HCT116 (cell line): ENCODE results near the gene NAA25. TPM values are rescaled to one million over a fixed set of nuclear protein-coding genes. Genes with fewer than 3 reads are reported as not detected.

Source experiments
- ATAC-seq: fragments of 200-7000 bp; cut with Tn5 transposase; 2 replicates; pipeline ENCODE4 v1.9.1; 2020; ENCODE audit warnings: mild to moderate bottlenecking, moderate library complexity
- BruUV-seq: library from RNA; stranded (reverse); fragments of 400-500 nt; replicated peaks from 2 replicates; lab custom pipeline; 2021; lab: Mats Ljungman, UMichigan
- CTCF ChIA-PET: fragments of 300-600 bp; sonication (Branson Sonifier 250); formaldehyde crosslinking; loops from one replicate; lab custom pipeline; 2021; ENCODE audit warnings: antibody characterized with exemption; lab: Charles Lee
- POLR2A ChIA-PET: fragments of 300-600, 350-600 bp; sonication (Branson Sonifier 250); formaldehyde crosslinking; loops from one replicate; lab custom pipeline; 2021; ENCODE audit warnings: antibody characterized with exemption; lab: Charles Lee
- RAD21 ChIA-PET, 2 experiments: fragments of 300-600 bp; sonication (Branson Sonifier 250); formaldehyde crosslinking; loops; one replicate each; lab custom pipeline; 2023; ENCODE audit warnings: low total read pairs in 2 of 2; ENCODE audit not compliant: uncharacterized antibody in 2 of 2, unreplicated experiment in 2 of 2, low non-redundant PET in 1 of 2; lab: Charles Lee
- DNase-seq: peaks from one replicate; pipeline ENCODE4 v3.0.0-alpha.2; 2010; ENCODE audit warnings: low read depth, low spot score
- H2AFZ ChIP-seq: fragments of 200-600 bp; shearing (Covaris generic), sonication (generic); 2 replicates; pipeline ENCODE4 v1.6.1; 2017; ENCODE audit warnings: low read depth, mixed run types, mixed read lengths, antibody characterized with exemption, low read length; ENCODE audit not compliant: poor library complexity, severe bottlenecking
- H3K27ac ChIP-seq: 2 replicates; pipeline ENCODE4 v1.5.1; 2012; ENCODE audit warnings: low read depth, low read length
- H3K27me3 ChIP-seq: fragments of 200-600 bp; sonication (generic); 2 replicates; pipeline ENCODE4 v1.6.1; 2016; ENCODE audit warnings: mixed run types, low read length, mixed read lengths; ENCODE audit not compliant: insufficient read depth
- H3K36me3 ChIP-seq, 2 experiments: fragments of 200-500 bp in 1 of 2; fragments of 200-600 bp in 1 of 2; sonication (Bioruptor generic) in 1 of 2; sonication (generic) in 1 of 2; 2 replicates each; pipeline versions ENCODE4 v1.5.1 to v1.6.1; 2014 to 2016; ENCODE audit warnings: low read length in 2 of 2, inconsistent platforms in 1 of 2, mixed read lengths in 1 of 2, mixed run types in 1 of 2; ENCODE audit not compliant: insufficient read depth in 2 of 2, control insufficient read depth in 1 of 2
- H3K4me1 ChIP-seq, 2 experiments: fragments of 200-600 bp in 1 of 2; sonication (generic) in 1 of 2; 2 replicates each; pipeline versions ENCODE4 v1.5.1 to v1.6.1; 2012 to 2017; ENCODE audit warnings: low read length in 2 of 2, inconsistent platforms in 1 of 2, mild to moderate bottlenecking in 1 of 2, mixed read lengths in 1 of 2, mixed run types in 1 of 2, moderate library complexity in 1 of 2; ENCODE audit not compliant: insufficient read depth in 2 of 2, control insufficient read depth in 1 of 2
- H3K4me2 ChIP-seq: fragments of 200-600 bp; sonication (generic); 2 replicates; pipeline ENCODE4 v1.6.1; 2017; ENCODE audit warnings: mixed run types, low read length, mixed read lengths
- H3K4me3 ChIP-seq, 2 experiments: fragments of 200-600 bp in 1 of 2; sonication (generic) in 1 of 2; replicated peaks in 1 of 2; 2 replicates each; pipeline ENCODE4 v1.5.1; 2011 to 2016; ENCODE audit warnings: low read length in 2 of 2, control low read depth in 1 of 2, low read depth in 1 of 2, mild to moderate bottlenecking in 1 of 2, mixed read lengths in 1 of 2, mixed run types in 1 of 2
- H3K79me2 ChIP-seq: fragments of 200-600 bp; sonication (generic); 2 replicates; pipeline ENCODE4 v1.6.1; 2017; ENCODE audit warnings: mild to moderate bottlenecking, mixed run types, low read length, moderate library complexity, mixed read lengths; ENCODE audit not compliant: insufficient read depth
- H3K9ac ChIP-seq: fragments of 200-600 bp; sonication (generic); 2 replicates; pipeline ENCODE4 v1.6.1; 2016; ENCODE audit warnings: low read length, mixed read lengths
- H3K9me2 ChIP-seq: fragments of 200-600 bp; sonication (generic), shearing (Covaris generic); 2 replicates; pipeline ENCODE4 v1.6.1; 2017; ENCODE audit warnings: mixed run types, mild to moderate bottlenecking, moderate library complexity; ENCODE audit not compliant: insufficient read depth
- H3K9me3 ChIP-seq, 2 experiments: fragments of 200-500 bp in 1 of 2; fragments of 200-600 bp in 1 of 2; sonication (Bioruptor generic) in 1 of 2; sonication (generic) in 1 of 2; 2 replicates each; pipeline ENCODE4 v1.6.1; 2014 to 2017; ENCODE audit warnings: low read length in 2 of 2, mixed read lengths in 2 of 2, inconsistent platforms in 1 of 2, low read depth in 1 of 2, mild to moderate bottlenecking in 1 of 2, mixed run types in 1 of 2, moderate library complexity in 1 of 2; ENCODE audit not compliant: control insufficient read depth in 1 of 2, insufficient read depth in 1 of 2
- H4K20me1 ChIP-seq: fragments of 200-600 bp; sonication (generic), shearing (Covaris generic); 2 replicates; pipeline ENCODE4 v1.6.1; 2017; ENCODE audit warnings: mixed run types, mild to moderate bottlenecking, moderate library complexity; ENCODE audit not compliant: insufficient read depth
- ATF3 ChIP-seq: IDR thresholded peaks from 2 replicates; pipeline ENCODE4 v1.6.1; 2012
- CEBPB ChIP-seq: IDR thresholded peaks from 2 replicates; pipeline ENCODE4 v1.6.1; 2012; ENCODE audit warnings: low read depth
- EGR1 ChIP-seq: IDR thresholded peaks from 2 replicates; pipeline ENCODE4 v1.6.1; 2012; ENCODE audit warnings: low read depth
- EZH2phosphoT487 ChIP-seq: fragments of 200-600 bp; IDR thresholded peaks from 2 replicates; pipeline ENCODE4 v1.6.1; 2018; ENCODE audit warnings: antibody characterized with exemption, borderline replicate concordance
- FOSL1 ChIP-seq: IDR thresholded peaks from 2 replicates; pipeline ENCODE4 v1.6.1; 2012; ENCODE audit warnings: low read depth
- JUND ChIP-seq: IDR thresholded peaks from 2 replicates; pipeline ENCODE4 v1.6.1; 2012
- POLR2AphosphoS5 ChIP-seq: IDR thresholded peaks from 2 replicates; pipeline ENCODE4 v1.6.1; 2011; ENCODE audit warnings: mild to moderate bottlenecking, low read depth, low read length, moderate library complexity
- REST ChIP-seq: IDR thresholded peaks from 2 replicates; pipeline ENCODE4 v1.6.1; 2012; ENCODE audit warnings: low read depth
- SIN3A ChIP-seq: IDR thresholded peaks from 2 replicates; pipeline ENCODE4 v1.6.1; 2012; ENCODE audit warnings: low read depth
- SP1 ChIP-seq: IDR thresholded peaks from 2 replicates; pipeline ENCODE4 v1.6.1; 2012; ENCODE audit warnings: low read depth
- SRF ChIP-seq: IDR thresholded peaks from 2 replicates; pipeline ENCODE4 v1.6.1; 2012; ENCODE audit warnings: low read depth
- TCF7L2 ChIP-seq: IDR thresholded peaks from 2 replicates; pipeline ENCODE4 v1.7.0; 2011; ENCODE audit warnings: borderline replicate concordance, inconsistent platforms; ENCODE audit not compliant: insufficient read depth, insufficient read length; ENCODE audit errors: extremely low read depth
- YY1 ChIP-seq: IDR thresholded peaks from 2 replicates; pipeline ENCODE4 v1.6.1; 2011; ENCODE audit warnings: low read length, low read depth, moderate library complexity, mild to moderate bottlenecking; ENCODE audit not compliant: insufficient replicate concordance; ENCODE audit errors: extremely low read depth
- ZFX ChIP-seq: fragments of 450-650 bp; IDR thresholded peaks from 2 replicates; pipeline ENCODE4 v1.6.1; 2017
- ZNF274 ChIP-seq: fragments of 200-500 bp; sonication (Bioruptor generic); IDR thresholded peaks from 2 replicates; pipeline ENCODE4 v1.6.1; 2014; ENCODE audit warnings: mild to moderate bottlenecking, low read depth, low read length, inconsistent platforms
- intact Hi-C: fragments of 100-400 bp; cut with micrococcal nuclease; formaldehyde crosslinking; loops from 2 replicates; pipeline ENCODE4 v1.10.0; 2022
- total RNA-seq: library from RNA; stranded (reverse); gene quantifications from one replicate; pipeline ENCODE4 v1.2.1, GENCODE V29; 2021; ENCODE audit not compliant: unreplicated experiment
- TF ChIP-seq, protein P1 (sequence below), 3 experiments: fragments of 200-600 bp in 1 of 3; sonication (generic) in 1 of 3; IDR thresholded peaks in 2 of 3; conservative IDR thresholded peaks in 1 of 3; 2 replicates each; pipeline ENCODE4 v1.5.1; 2012 to 2017; ENCODE audit warnings: low read depth in 2 of 3, low read length in 2 of 3, antibody characterized with exemption in 1 of 3, borderline replicate concordance in 1 of 3, control low read depth in 1 of 3, mild to moderate bottlenecking in 1 of 3, mixed read lengths in 1 of 3, mixed run types in 1 of 3, moderate library complexity in 1 of 3; ENCODE audit not compliant: insufficient read depth in 1 of 3
- TF ChIP-seq, protein P2 (sequence below): IDR thresholded peaks from 2 replicates; pipeline ENCODE4 v1.6.1; 2012

The NAA25 gene
- total RNA-seq, 1 experiment from 2014 or later: 56.6 TPM

DNA sequence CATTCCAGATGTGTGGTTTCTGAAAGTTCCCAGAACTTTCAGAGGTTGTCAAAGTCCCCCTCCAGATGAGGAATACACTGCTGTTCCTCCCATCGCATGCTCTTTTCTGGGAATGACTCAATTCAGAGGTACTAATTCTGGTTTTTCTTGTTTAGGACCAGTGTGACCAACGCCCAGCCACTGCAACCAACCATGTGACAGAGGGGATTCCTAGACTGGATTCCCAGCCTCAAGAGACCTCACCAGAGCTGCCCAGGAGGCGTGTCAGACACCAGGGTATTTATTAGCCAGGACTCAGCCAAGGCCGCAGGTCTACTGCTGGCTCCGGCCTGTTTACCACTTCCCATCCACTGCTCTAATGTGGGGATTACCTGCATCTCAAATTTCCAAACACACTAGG, 41.0 kb upstream of the NAA25 start:
- ChIA-PET POLR2A (no interaction called here), RAD21 (interaction anchor here in 1 of 2 experiments (0.7 kb wide), 1 partner anchor 43 kb away, joined by 4 read pairs; no protein-coding TSS in a partner anchor), CTCF (no interaction called here)
- H4K20me1 ChIP-seq: no peaks in the 10 kb centered on the region
- no peaks in the 10 kb centered on the region for H3K9me3 ChIP-seq
- no peak overlapping the region for H3K4me3 ChIP-seq
- no peaks in the 10 kb centered on the region for H3K9me2 ChIP-seq
- no peak overlapping the region for H2AFZ ChIP-seq
- H3K4me2 ChIP-seq: no peak overlapping the region
- no peaks in the 10 kb centered on the region for H3K27me3 ChIP-seq
- peaks cover 26 to 62% of the 10 kb centered on the region in 2 experiments for H3K36me3 ChIP-seq
- TF ChIP-seq SIN3A: no peak
- TF ChIP-seq, protein P1, sequence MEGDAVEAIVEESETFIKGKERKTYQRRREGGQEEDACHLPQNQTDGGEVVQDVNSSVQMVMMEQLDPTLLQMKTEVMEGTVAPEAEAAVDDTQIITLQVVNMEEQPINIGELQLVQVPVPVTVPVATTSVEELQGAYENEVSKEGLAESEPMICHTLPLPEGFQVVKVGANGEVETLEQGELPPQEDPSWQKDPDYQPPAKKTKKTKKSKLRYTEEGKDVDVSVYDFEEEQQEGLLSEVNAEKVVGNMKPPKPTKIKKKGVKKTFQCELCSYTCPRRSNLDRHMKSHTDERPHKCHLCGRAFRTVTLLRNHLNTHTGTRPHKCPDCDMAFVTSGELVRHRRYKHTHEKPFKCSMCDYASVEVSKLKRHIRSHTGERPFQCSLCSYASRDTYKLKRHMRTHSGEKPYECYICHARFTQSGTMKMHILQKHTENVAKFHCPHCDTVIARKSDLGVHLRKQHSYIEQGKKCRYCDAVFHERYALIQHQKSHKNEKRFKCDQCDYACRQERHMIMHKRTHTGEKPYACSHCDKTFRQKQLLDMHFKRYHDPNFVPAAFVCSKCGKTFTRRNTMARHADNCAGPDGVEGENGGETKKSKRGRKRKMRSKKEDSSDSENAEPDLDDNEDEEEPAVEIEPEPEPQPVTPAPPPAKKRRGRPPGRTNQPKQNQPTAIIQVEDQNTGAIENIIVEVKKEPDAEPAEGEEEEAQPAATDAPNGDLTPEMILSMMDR (IDR thresholded peaks at IDR 0.05 in 2 of 3, conservative IDR thresholded peaks at IDR 0.05 in 1 of 3; ENCODE audit: borderline replicate concordance in 1 of 3, insufficient read depth in 1 of 3, low read depth in 2 of 3, low read length in 2 of 3): no peak
- TF ChIP-seq YY1: no peak
- no peak for TF ChIP-seq CEBPB
- TF ChIP-seq EZH2phosphoT487: no peak
- no peak for TF ChIP-seq SRF
- peak; percentile 34; the same call in 1 of the 2 replicates for TF ChIP-seq JUND
- no peak for TF ChIP-seq POLR2AphosphoS5
- TF ChIP-seq REST: no peak
- no peak for TF ChIP-seq EGR1
- TF ChIP-seq ZFX: no peak
- TF ChIP-seq TCF7L2: no peak
- TF ChIP-seq SP1: peak; percentile 62
- TF ChIP-seq, protein P2, sequence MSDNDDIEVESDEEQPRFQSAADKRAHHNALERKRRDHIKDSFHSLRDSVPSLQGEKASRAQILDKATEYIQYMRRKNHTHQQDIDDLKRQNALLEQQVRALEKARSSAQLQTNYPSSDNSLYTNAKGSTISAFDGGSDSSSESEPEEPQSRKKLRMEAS: no peak; the same call in 1 of the 2 replicates
- no peak for TF ChIP-seq ZNF274
- no peak for TF ChIP-seq FOSL1
- no peak for TF ChIP-seq ATF3
- ATAC-seq (peak; percentile 65), DNase-seq (no peak)
- intact Hi-C loops: no loop called here
- BruUV-seq: no TSS peak
- H3K9ac ChIP-seq: no peak overlapping the region
- no peaks in the 10 kb centered on the region for H3K79me2 ChIP-seq
- H3K4me1 ChIP-seq: peaks cover 0 to 18% of the 10 kb centered on the region in 2 experiments; a peak in 2 of 4 replicates
- H3K27ac ChIP-seq: no peak overlapping the region
